HG02642 (cell line): Measurements from ENCODE around the gene PRKCA.
A peak's percentile ranks its signal among the peaks of the same experiment; 100 is the strongest.
"Not testable (repeated sequence)": the region's sequence is repeated elsewhere in the genome, so short reads cannot be mapped to it uniquely, and the experiment has no call there.

Source experiments
- ATAC-seq: cut with Tn5 transposase; IDR thresholded peaks from one replicate; pipeline ENCODE4 v1.9.1; 2021; ENCODE audit warnings: mild to moderate bottlenecking; ENCODE audit not compliant: unreplicated experiment, poor library complexity

Gene PRKCA

DNA sequence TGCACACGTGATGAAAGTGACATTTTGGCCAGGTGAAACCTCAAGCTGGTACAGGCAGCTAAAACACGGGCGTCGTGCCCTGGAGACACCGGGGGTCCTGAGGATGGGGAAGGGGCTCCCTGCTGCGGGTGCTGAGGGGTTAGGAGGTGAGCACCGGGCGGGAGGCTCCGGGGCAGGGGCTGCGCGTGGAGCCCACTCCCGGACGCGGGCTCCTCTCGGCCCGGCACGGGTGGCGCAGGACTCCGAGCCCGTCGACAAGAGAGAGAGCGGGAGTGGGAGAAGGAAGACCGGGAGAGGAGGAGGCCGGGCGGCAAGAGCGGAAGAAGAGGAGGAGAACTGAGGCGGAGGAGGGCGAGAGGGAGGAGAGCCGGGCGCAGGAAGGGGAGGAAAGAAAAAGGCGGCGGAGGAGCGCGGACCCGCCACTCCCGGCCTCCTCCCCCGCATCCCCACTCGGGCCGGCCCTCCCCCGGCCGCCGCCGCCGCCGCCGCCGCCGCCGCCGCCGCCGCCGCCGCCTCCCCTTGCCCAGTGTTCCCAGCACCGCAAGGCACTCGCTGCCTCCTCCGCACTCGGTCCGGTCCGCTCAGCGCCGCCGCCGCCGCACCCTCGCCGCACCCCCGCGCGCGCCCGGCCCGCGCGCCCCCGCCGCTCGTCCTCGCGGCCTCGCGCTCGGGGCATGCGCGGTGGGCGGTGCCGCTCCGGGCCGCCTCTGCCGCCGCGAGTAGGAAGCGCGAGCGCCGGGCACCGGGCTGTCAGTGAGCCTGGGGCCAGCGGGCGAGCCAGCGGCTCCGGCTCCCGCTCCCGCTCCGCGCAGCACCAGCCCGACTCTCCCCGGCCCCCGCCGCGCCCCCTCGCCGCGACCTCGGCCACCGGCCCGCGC, at the start of gene PRKCA:
PRKCA (plus strand) TSS at position 750 of the 878 bp plus-strand sequence.
- peak; percentile 85 for ATAC-seq

DNA sequence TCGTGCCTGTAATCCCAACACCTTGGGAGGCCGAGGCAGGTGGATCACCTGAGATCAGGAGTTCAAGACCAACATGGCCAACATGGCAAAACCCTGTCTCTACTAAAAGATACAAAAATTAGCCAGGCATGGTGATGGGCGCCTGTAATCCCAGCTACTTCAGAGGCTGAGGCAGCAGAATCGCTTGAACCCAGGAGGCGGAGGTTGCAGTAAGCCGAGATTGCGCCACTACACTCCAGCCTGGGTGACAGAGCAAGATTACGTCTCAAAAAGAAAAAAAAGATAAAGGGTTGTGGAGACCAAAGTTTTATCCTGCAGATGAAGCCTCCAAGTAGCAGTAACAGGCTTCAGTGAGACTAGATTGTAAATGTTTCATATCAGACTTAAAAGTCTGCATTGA, 49.0 kb upstream of the PRKCA start:
- ATAC-seq = not testable (repeated sequence)

DNA sequence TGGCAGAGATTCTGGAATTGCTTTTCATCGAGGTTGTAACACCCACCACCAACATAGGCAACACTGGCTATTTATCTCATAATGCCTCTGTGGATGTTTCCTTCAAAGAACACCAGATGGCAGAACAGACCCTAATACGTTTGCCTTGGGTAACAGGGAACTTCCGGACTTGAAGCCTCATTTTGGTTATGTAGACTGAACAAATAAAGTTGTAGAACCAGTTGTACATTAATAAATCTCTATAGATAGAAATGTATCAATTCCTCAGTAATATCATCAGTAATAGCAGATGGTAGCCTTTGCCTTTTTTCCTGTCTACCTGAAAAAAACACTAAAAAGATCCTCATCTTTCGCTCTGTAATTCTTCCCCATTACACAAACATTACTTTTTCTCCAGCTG, 47.3 kb upstream of the PRKCA start:
- ATAC-seq = no peak

DNA sequence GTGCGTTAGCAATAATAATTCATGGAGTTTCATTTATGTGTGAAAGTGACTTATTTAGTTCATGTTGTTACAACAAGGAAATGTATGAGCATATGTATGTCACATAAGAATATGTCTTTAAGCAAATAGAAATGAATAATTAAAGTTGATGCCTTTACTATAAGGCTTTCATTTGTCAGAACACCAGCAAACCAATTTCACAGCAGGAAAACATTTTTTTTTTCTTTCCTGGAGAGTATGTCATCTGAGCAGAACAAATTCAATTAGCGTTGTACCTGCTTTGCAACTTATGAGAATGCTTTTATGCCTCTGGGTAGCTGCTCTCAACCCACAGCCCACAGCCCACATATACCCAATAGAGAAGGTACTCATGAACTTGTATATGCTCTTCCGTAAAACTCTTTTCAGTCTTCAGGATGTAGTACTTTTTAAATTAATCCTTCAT, 46.9 kb upstream of the PRKCA start:
- no peak for ATAC-seq

DNA sequence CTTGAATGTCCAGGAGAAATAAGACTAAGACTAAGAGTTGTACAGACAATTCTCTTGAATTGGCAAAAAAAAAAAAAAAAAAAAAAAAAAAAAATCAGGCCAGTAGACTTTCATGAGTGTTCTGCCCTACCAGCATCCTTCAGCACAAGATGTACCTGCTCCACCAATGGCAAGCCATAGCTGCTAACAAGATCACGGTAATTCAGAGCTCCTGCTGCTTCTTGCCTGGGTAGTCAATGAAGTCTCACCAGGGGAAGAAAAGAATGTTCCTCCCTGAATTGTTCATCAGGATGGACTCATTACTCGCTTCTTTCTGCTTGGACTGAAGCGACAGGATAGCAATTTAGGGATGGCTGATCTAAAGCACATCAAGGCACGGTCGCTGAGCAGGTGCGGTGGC, 42.1 kb upstream of the PRKCA start:
- ATAC-seq = no peak

DNA sequence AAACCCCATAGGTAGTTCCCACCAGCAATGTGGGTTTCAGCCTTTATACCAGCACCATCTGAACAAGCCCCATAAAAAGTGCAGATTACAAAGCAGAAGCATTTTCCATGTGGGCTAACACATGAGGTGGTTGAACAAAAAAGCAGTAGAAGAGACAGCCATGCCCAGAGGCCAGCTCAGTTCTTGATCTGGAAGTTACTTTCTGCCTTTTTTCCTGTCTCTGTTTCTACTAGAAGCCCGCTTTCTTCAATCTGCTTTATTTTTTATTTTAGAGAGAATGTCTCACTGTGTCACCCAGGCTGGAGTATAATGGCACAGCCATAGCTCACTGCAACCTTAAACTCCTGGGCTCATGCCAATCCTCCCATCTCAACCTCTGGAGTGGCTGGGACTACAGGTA, 41.7 kb upstream of the PRKCA start:
- ATAC-seq = no peak

DNA sequence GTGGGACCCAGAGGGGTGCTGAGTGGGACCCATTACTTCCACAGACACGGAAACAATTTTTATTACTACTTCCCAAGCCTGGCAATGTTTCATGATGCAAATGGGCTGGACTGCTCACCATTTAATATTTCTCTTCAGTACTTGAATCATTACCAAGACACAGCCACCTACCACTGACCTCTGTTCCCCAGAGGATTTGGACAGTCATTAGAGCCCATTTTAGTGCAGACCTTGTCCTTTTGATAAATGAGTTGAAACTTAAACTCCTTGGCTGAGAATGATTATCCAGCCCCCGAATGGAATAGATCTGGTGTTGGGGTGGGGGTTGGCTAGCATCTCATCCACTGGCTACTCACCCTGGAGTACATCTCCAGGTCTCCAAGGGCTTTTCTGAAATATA, 39.6 kb upstream of the PRKCA start:
- no peak for ATAC-seq

DNA sequence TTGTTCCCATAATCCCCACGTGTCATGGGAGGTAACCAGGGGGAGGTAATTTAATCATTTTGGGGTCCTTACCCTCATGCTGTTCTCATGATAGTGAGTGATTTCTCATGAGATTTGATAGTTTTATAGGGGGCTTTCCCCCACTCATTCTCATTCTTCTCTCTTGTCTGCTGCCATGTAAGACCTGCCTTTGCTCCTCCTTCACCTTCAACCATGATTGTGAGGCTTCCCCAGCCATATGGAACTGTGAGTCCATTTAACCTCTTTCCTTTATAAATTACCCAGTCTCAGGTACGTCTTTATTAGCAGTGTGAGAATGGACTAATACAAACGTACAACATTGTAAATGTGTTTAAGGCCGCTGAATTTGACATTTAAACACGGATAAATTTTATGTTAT, 37.7 kb upstream of the PRKCA start:
- ATAC-seq = no peak

DNA sequence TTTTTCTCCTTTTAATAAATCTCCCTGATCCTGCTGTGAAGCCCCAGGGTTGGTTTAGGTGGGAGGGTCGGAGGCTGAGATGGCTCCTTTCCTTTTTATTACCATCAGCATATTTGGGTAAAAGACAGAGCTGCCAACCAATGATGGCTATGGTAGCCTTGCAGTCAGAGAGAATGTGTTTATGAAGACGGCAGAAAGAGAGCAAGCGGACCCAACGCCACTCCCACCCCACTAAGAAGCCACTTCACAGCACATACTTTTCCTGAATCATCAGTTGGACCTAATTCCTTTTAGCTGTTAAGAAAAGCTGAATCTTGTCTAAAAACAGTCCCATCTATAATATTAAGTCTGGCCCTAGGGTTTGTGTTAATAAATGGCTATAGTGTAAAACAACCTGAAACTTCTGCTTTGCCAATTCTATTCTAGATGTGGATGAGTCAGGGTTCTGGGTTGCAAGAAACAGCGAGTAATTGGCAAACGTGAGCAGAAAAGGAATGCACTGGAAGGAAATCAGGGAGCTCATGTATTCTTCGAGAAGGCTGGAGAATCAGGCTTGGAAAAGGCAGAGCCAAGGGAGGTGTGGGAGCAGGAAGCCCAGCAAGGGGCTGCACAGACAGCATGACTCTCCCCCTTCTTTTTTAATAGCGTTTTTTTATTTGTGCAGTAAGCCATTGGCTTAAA, 34.0 kb upstream of the PRKCA start:
- no peak for ATAC-seq

DNA sequence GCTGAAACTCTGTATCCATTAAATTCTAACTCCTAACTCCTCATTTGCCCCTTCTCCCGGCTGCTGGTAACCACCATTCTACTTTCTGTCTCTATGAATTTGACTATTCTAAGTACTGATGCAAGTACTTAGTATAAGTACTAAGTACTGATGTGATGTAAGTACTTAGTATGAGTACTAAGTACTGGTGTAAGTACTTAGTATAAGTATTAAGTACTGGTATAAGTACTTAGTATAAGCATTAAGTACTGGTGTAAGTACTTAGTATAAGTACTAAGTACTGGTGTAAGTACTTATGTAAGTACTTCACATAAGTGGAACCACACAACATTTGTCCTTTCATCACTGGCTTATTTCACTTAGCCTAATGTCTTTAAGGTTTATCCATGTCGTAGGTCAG, 32.3 kb upstream of the PRKCA start:
- ATAC-seq = no peak

DNA sequence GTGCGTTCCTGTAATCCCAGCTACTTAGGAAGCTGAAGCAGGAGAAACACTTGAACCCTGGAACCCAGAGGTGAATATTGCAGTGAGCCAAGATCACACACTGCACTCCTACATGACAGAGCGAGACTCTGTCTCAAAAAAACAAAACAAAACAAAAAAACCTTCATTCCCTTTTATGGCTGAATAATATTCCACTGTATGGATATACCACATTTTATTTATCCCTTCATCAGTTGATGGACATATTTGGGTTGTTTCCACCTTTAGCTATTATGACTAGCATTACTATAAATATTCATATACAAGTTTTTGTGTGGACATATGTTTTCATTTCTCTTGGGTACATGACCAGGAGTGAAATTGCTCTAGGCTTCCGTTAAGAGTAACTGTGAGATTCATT, 30.9 kb upstream of the PRKCA start:
- ATAC-seq = no peak

DNA sequence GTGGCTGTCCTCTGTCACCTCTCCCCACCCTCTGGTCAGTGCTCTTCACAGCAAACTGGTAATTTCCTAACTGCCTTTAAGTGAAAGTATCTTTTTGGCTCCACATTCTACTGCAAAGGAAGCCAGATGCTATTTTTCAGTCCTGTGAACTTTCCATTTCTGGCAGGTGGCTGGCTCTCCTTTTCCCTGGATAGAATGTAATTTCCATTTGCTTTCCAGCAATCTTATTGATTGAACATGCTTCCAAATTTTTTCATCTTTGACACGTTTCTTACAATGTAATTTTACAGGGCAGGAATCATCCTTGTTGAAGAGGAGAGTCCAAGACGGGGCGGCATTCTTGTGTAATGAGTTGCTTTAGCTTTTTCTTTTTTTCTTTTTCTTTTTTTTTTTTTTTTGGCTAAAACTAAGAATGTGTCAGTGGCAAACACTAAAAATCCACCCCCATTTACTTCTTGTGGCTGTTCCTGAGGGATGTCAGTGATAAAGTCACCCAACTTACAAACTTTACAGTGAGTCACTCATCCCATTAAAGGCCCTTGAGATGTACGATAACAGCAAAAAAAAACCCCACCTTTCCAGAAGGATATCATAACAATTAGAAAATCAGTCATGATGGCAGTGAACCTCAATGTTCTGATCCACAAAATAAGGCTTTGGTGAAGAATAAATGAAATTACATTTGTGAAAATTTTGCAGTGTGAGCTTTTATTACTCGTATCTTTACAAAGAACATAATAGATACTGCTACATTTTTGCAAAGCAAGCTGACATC, 29.4 kb upstream of the PRKCA start:
- ATAC-seq = no peak

DNA sequence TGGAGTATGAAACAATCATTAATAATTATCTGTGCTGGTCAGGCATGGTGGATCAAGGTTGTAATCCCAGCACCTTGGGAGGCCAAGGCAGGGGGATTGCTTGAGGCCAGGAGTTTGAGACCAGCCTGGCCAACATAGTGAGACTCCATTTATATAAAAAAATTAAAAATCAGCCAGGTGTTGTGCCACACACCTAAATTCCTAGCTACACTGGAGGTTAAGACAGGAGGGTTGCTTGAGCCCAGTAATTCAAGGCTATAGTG, 28.9 kb upstream of the PRKCA start:
- ATAC-seq = no peak

DNA sequence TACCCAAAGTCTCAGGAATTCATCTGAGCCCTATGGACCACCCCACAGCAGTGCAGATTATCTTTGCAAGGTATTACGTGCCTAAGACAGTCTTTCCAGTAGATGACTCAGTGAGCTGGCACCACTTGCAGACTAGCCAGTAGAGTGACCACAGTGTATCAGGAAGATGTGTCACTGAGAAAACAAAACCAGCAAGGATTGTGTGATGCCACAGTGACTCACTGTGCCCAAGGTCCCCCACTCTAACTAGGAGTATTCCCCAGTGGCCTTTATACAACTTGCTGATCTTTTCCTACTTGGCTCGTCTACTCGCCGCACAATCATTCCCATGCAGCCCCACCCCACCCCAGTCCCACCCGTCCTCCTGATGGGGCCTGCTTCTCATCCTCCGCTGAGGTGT, 26.8 kb upstream of the PRKCA start:
- ATAC-seq = no peak

DNA sequence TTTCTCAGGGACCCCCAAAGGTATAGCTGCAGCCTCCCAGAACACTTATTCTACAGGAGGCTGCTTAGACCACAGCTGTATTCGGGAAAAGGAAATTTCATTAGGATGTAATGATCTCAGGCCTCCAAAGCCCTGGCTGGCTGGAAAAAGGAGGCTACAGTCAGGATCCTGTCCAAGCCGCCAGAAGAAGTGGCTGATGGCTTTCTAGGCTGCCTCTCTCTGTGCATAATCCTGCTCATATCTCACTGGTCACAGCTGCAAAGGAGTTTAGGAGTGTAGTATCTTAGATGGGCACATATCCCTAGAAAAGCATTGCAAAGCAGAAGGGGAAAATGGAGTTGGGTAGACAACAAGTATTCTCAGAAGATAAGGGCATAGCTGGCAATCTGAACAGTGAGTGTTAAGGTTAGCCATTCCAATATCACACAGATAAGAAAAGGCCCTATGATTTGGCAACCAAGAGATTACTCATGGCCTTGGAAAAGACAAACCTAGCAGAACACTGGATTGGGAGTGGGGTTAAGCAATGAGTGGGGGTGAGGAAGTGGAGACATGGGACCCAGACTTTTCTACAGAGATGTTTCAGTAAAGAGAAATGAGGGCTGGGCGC, 26.0 kb upstream of the PRKCA start:
- ATAC-seq = no peak

DNA sequence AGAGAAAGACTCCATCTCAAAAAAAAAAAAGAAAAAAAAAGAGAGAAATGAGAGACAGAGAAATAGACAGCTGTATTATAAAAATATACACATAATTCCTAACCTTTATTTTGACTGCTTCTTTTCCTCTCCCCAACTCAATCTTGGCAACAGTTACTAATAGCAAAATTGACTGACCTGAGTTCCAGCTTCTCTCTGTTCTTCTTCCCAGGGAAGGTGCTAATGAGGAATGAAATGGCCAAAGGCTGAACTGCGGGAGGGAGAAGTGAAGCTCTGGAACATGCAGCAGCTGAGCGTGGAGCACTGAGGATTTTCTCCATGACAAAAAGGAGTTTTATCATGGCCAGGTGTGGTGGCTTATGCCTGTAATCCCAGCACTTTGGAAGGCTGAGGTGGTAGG, 25.2 kb upstream of the PRKCA start:
- ATAC-seq = no peak

DNA sequence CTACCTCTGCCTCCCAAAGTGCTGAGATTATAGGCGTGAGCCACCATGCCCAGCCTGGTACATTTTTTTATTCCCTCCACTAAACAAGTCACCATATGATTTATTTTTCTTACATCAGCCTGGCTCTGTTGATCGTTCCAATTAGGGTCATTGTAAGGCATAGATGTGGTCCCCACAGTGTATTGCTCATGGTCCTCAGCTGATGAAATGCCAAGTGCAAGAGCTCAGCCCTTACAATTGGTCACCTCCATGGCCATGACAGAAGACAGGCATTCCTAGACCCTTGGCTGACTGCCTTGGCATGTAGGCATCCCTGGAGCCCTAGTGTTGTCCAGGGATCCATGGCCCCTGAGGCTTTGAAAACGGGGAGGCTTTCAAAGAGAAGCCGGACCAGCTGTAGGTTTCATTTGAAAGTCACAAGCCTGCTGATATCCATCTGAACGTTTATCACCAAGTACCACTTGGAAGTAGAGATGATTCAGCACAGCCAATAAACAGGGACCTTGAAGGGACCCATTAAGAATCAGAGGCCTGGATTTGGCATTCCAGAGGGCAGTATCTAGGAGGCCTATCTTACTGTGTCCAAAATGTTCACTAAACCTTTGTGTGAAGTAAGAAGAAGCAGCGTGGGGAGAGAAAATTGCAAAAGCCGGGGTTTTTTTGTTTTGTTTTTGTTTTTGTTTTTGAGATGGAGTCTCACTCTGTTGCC, 20.6 kb upstream of the PRKCA start:
- ATAC-seq = no peak

DNA sequence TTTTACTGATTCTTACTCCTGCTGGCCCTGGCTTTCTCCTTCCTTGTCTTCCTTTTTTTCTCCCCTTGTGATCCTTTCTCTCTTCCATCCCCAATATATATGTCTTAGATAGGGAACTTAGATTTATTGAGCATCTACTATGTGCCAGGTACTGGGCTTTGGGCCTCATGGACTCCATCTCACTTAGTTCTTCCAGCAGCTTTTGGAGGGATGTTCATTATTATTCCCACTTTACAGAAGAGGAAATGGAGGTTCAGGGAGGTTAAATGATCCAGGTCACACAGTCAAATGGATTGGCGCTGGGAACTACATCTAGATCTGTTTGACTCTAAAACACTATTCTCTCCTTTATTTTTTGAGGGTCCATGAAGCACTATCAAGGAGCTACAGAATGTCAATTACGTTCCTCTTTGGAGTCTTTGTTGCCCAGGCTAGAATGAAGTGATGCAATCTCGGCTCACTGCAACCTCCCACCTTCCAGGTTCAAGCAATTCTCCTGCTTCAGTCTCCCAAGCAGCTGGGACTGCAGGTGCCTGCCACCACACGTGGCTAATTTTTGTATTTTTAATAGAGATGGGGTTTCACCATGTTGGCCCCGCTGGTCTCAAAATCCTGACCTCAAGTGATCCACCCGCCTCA, 19.0 kb upstream of the PRKCA start:
- no peak for ATAC-seq

DNA sequence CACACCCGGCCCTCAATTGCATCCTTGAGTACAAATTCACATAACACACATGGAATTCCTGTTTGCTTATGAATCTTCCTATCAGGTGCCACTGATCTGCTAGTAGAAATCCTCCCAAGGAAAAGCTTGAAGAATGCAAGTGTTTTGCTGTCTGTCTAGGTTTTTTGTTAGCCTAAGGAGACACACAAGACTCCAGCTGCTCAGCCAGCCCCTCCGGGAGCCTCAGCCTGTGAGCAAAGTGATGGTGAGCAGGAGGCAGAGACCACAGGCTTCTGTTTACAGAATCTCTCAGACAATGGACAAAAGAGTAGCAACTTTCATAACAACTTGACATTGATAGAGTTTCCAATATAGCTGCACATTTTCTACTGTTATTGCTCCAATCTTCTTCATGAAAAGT, 18.4 kb upstream of the PRKCA start:
- no peak for ATAC-seq

DNA sequence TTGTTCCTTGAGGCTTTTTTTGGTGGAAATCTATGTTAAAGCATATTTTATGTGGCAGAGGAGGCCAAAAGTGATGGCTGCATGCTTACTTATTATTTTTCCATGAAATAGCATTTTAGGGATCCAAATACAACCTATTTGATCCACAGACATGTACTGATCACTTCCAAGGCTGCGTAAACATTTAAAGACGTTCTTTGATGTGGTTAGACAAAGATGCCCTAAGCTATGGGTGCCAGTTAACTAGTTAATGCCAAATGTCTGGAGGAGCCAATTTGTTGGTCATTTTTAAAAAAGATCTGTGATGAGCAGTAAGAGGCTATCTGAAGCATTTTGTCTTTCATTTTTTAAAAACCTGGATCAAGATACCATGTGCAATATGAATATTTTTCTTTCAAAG, 17.3 kb upstream of the PRKCA start:
- no peak for ATAC-seq
